OCI-LY1 (cell line): ENCODE data around the gene CBFA2T3.

Source experiments
- CTCF ChIP-seq: fragments of 200-600 bp; sonication (generic), shearing (Covaris generic); IDR thresholded peaks from 2 replicates; pipeline ENCODE4 v1.5.1; 2017; ENCODE audit warnings: mild to moderate bottlenecking, antibody characterized with exemption, low read length, moderate library complexity, mixed read lengths
- EZH2 ChIP-seq: fragments of 200-600 bp; sonication (generic), shearing (Covaris generic); IDR thresholded peaks from 2 replicates; pipeline ENCODE4 v1.8.0; 2017; ENCODE audit warnings: borderline replicate concordance, mixed run types, mild to moderate bottlenecking, antibody characterized with exemption, low read length, moderate library complexity, mixed read lengths

- TF ChIP-seq CTCF, result no peak
- TF ChIP-seq EZH2, result no peak
These were observed 28.1 kb downstream of the CBFA2T3 start for GRCh38 chr16:88948781-88949490.
